ENCODE data around the gene SLC5A4.

The SLC5A4 gene

GRCh38 chr22:32232191-32232830, 22.8 kb downstream of the SLC5A4 start:
- H3K27ac ChIP-seq (ENCODE audit: low read length), result no peak overlapping the region
- DNase-seq, result no peak
- no peak overlapping the region for H3K9ac ChIP-seq (ENCODE audit: low read length)
- H2AFZ ChIP-seq (ENCODE audit: low read length), result no peak overlapping the region
- H4K20me1 ChIP-seq (ENCODE audit: insufficient read depth, low read length), result no peaks in the 10 kb centered on the region
- H3K4me1 ChIP-seq (ENCODE audit: low read length), result no peaks in the 10 kb centered on the region
- no peak overlapping the region for H3K4me3 ChIP-seq (ENCODE audit: low read length)
- TF ChIP-seq EZH2 (optimal IDR thresholded peaks at IDR 0.05; ENCODE audit: low read depth, low read length) (no peak), EZH2phosphoT487 (IDR thresholded peaks at IDR 0.05; ENCODE audit: low read length) (no peak), CTCF (IDR thresholded peaks at IDR 0.05; ENCODE audit: low read length) (no peak)
- H3K36me3 ChIP-seq (replicated peaks; ENCODE audit: insufficient read depth, low read length), result no peaks in the 10 kb centered on the region
- no peak overlapping the region for H3K4me2 ChIP-seq (ENCODE audit: low read depth, low read length)
- no peaks in the 10 kb centered on the region for H3K79me2 ChIP-seq (ENCODE audit: low read length)
- H3K27me3 ChIP-seq (replicated peaks; ENCODE audit: insufficient read depth, low read length), result no peaks in the 10 kb centered on the region
- H3K9me2 ChIP-seq (replicated peaks; ENCODE audit: insufficient read depth, low read length), result no peaks in the 10 kb centered on the region
- H3F3A ChIP-seq (ENCODE audit: insufficient read depth, low read length), result no peaks in the 10 kb centered on the region
- H3K9me3 ChIP-seq (replicated peaks; ENCODE audit: insufficient read depth, low read length), result no peaks in the 10 kb centered on the region

- Histone ChIP-seq H3K9me3 (replicated peaks; ENCODE audit: insufficient read depth, low read length) (no peaks in the 10 kb centered on the region), H3K36me3 (replicated peaks; ENCODE audit: insufficient read depth, low read length) (no peaks in the 10 kb centered on the region), H3K4me1 (ENCODE audit: low read length) (no peaks in the 10 kb centered on the region), H3K4me2 (ENCODE audit: low read depth, low read length) (no peak overlapping the region), H3K27ac (ENCODE audit: low read length) (no peak overlapping the region), H3K79me2 (ENCODE audit: low read length) (no peaks in the 10 kb centered on the region), H3K27me3 (replicated peaks; ENCODE audit: insufficient read depth, low read length) (no peaks in the 10 kb centered on the region), H2AFZ (ENCODE audit: low read length) (no peak overlapping the region), H3K4me3 (ENCODE audit: low read length) (no peak overlapping the region), H3F3A (ENCODE audit: insufficient read depth, low read length) (no peaks in the 10 kb centered on the region), H3K9ac (ENCODE audit: low read length) (no peak overlapping the region), H4K20me1 (ENCODE audit: insufficient read depth, low read length) (no peaks in the 10 kb centered on the region), H3K9me2 (replicated peaks; ENCODE audit: insufficient read depth, low read length) (no peaks in the 10 kb centered on the region)
- DNase-seq, result no peak
- TF ChIP-seq CTCF (IDR thresholded peaks at IDR 0.05; ENCODE audit: low read length) (no peak), EZH2 (optimal IDR thresholded peaks at IDR 0.05; ENCODE audit: low read depth, low read length) (no peak), EZH2phosphoT487 (IDR thresholded peaks at IDR 0.05; ENCODE audit: low read length) (no peak)
Observed at GRCh38 chr22:32226326-32227104, 28.6 kb downstream of the SLC5A4 start.

- H3K9ac ChIP-seq (ENCODE audit: low read length), result no peak overlapping the region
- H3K79me2 ChIP-seq (ENCODE audit: low read length), result no peaks in the 10 kb centered on the region
- H3K27me3 ChIP-seq (replicated peaks; ENCODE audit: insufficient read depth, low read length), result no peaks in the 10 kb centered on the region
- TF ChIP-seq EZH2phosphoT487 (IDR thresholded peaks at IDR 0.05; ENCODE audit: low read length) (no peak), CTCF (IDR thresholded peaks at IDR 0.05; ENCODE audit: low read length) (no peak), EZH2 (optimal IDR thresholded peaks at IDR 0.05; ENCODE audit: low read depth, low read length) (no peak)
- no peaks in the 10 kb centered on the region for H3K9me3 ChIP-seq (replicated peaks; ENCODE audit: insufficient read depth, low read length)
- no peaks in the 10 kb centered on the region for H3F3A ChIP-seq (ENCODE audit: insufficient read depth, low read length)
- H3K36me3 ChIP-seq (replicated peaks; ENCODE audit: insufficient read depth, low read length), result no peaks in the 10 kb centered on the region
- no peak overlapping the region for H3K4me2 ChIP-seq (ENCODE audit: low read depth, low read length)
- H2AFZ ChIP-seq (ENCODE audit: low read length), result no peak overlapping the region
- H3K4me1 ChIP-seq (ENCODE audit: low read length), result no peaks in the 10 kb centered on the region
- no peaks in the 10 kb centered on the region for H4K20me1 ChIP-seq (ENCODE audit: insufficient read depth, low read length)
- H3K9me2 ChIP-seq (replicated peaks; ENCODE audit: insufficient read depth, low read length), result no peaks in the 10 kb centered on the region
- DNase-seq, result no peak
- no peak overlapping the region for H3K27ac ChIP-seq (ENCODE audit: low read length)
- H3K4me3 ChIP-seq (ENCODE audit: low read length), result no peak overlapping the region
Observed at GRCh38 chr22:32222991-32223390, 32.2 kb downstream of the SLC5A4 start.

All from MM.1S (cell line).